HG02763 (cell line): ENCODE data around the gene ETV1.
"Not testable (repeated sequence)": the region's sequence is repeated elsewhere in the genome, so short reads cannot be mapped to it uniquely, and the experiment has no call there.

Source experiments
- ATAC-seq: cut with Tn5 transposase; IDR thresholded peaks from one replicate; pipeline ENCODE4 v1.9.1; 2021; ENCODE audit warnings: mild to moderate bottlenecking, moderate library complexity; ENCODE audit not compliant: unreplicated experiment

ETV1 gene

GRCh38 chr7:13933091-13933490, 56.4 kb downstream of the ETV1 start:
- no peak for ATAC-seq

DNA sequence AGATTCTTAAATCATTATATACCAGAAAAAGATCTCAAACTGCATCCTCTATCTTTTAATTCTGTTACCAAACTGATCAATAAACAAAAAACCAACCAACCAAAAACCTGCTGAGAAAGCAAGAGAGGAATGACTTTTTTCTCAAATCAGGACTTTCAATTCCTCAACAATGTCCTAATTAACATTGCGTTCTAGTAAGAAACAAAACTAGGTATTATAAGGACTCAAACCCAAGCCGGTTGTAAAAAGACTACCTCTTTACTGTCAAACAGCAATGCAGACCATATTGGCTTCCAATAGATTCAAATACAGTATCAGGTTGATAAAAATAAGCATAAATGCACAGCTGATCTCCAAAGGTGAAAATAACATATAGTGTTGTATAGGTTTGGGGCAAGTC, 57.3 kb downstream of the ETV1 start:
- no peak for ATAC-seq

DNA sequence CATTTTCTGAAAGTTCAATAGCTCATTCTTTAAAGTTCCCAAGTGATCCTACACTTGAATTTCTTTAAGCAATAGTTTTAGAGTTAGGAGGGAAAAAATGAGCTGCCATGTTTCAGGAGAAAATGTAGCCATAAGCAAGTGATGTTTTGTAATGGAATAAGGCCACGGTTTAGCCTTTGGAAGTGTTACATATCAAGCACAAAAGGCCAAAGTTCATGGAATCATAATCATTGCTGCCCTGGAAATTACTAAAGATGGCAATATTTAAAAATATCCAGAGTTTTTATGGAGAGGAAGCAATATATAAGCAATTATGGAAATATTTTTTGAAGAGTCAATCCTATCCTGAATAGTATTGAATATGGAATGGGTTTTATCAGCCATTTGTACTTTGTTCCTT, 68.4 kb downstream of the ETV1 start:
- ATAC-seq, result no peak

DNA sequence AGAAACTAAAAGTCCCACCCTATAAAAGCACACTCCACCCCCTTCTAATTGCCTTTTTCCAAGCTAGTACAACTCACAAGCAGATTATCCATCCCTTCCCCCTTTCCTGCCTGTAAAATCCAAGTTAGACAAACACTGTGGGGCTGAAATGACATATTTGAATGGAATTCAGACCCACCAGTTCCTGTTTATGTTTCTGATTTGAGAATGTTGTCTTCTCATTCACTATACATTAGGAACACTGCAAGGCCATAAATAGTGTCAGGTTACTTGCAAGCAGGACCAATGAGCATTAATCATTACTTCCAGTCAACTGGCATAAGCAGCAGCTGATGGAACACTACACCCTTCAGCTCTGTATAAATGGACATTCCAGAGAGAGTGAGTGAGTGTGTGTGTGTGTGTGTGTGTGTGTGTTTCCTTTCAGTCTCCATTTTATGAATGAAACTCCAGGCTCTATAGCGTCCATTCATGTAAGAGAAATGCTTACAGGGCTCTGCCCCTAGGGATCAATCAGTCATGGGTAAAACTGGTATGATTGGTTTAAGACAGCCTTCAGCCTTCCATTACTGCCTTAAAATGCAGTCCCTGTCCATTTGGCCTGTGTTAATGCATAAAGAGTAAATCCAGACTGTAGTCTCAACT, 69.3 kb downstream of the ETV1 start:
- ATAC-seq, result no peak

- not testable (repeated sequence) for ATAC-seq
Observed at GRCh38 chr7:13918333-13918732, 71.1 kb downstream of the ETV1 start.

DNA sequence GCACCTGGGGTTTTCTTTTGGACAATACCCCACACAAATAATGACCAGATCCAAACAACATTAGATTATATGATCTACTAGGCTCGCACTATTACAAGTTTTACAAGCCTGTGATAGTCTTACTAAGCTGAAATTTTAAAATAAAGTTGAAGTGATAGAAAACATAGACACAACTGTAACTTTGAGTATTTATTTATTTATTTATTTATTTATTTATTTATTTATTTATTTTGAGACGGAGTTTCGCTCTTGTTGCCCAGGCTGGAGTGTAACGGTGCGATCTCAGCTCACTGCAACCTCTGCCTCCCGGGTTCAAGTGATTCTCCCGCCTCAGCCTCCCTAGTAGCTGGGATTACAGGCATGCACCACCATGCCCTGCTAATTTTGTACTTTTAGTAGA, 72.4 kb downstream of the ETV1 start:
- not testable (repeated sequence) for ATAC-seq

DNA sequence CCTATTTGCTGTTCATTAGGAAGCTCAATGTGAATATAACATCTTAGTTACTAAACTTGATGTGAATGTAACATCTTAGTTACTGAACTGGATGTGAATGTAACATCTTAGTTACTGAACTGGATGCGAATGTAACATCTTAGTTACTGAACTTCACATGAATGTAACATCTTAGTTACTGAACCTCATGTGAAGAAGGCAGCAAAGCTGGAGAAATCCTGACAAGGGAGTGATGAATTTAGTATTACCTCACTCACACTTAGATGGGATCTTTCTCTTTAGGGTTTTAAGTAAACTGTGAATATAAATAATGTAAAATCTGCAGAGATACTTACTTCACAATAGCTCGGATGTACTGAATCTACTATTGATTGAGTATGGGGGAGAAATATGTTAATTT, 73.6 kb downstream of the ETV1 start:
- no peak for ATAC-seq

GRCh38 chr7:13912715-13913278, 76.7 kb downstream of the ETV1 start:
- no peak for ATAC-seq

DNA sequence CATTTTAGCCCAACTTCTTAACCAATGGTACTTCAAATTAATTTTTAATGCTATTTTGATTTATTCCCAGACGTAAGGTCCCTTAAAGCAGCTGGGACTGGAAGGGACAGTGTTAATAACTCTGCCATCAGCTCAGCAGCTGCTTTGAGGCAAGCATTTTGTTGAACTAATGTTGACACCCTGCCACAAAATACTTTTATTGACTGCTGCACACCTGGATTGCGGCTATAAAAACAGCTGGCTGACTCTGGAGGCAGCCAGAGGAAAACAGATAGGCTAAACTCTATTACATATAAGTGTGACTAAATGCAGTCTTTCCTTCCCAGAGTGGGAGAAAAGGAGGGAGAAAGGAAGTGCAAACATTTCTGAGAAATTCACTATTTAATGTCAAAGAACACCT, 77.6 kb downstream of the ETV1 start:
- no peak for ATAC-seq

DNA sequence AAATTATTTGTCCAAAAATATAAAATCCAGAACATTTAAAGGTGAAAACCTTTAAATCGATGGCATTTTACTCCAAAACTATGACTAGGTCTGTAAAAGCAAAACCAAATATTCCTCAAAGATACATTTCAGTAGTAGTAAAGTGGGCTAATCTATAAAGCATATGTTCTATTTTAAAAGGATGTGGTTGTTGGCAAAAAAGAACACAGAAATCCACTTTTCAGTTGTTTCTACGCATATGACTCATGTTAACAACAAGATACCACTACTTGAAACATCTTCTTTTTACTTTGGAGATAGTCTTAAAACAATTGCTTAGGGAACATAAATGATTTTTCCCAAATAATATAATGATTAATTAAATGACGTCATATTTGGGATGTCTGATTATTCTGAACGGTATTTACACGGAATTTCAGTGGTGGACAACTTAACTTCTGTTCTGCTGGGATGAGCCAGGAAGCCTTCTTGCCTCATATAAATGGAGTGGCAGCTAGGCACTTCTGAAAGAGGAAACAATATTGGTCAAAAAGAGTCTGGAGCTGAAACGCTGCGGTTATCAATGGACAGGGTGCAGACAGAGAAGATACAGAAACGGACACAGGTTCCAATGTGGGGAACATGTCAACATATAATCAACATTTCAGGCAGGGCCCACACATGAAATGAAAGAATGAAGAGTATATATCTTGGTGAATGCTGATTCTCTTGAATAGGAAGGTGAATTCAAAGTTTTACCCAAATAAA, 78.5 kb downstream of the ETV1 start:
- no peak for ATAC-seq

GRCh38 chr7:13908667-13909397, 80.6 kb downstream of the ETV1 start:
- no peak for ATAC-seq

- no peak for ATAC-seq
Observed at GRCh38 chr7:13907831-13908230, 81.6 kb downstream of the ETV1 start.

- no peak for ATAC-seq
Observed at GRCh38 chr7:13904689-13905088, 84.8 kb downstream of the ETV1 start.

GRCh38 chr7:13904007-13904406, 85.5 kb downstream of the ETV1 start:
- no peak for ATAC-seq

DNA sequence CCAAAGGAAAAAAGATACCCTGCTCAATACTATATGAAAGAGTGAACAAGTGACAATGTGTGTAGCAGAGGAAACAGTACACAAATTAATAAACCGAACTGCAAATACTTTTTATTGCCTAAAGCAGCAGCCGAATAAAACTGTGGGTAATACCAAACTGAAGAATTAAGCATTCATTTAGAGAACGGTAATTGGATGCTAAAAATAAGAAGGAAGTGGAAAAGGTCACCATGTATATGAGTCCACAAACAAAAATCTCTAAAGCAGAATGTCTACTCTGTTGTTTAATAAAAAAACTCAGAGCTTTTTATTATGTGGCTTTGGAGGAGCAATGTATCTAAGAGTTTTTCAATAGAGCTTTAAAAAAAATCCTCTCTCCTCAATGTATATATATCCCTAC, 87.9 kb downstream of the ETV1 start:
- no peak for ATAC-seq

GRCh38 chr7:13898957-13899670, 90.4 kb downstream of the ETV1 start:
- no peak for ATAC-seq

- no peak for ATAC-seq
Observed at GRCh38 chr7:13897819-13898218, 91.6 kb downstream of the ETV1 start.

DNA sequence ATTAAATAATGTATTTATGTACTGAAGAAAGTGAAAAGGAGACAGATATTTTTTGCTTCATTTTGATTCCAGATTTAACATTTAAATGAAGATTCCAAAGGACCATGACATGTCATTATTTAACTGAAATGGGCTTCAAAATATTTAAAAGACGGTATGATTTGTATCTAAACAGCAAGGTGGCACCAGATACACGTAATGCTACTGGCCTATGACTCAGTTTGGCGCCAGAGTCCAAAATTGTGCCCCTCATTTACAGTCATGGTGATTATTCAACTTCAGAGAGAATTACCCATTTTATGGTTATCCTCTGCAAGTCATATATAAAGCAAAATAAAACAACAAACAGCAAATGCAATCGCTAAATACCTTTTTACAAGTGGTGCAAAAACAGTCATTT, 94.5 kb downstream of the ETV1 start:
- no peak for ATAC-seq

GRCh38 chr7:13894377-13894776, 95.1 kb downstream of the ETV1 start:
- ATAC-seq, result no peak

GRCh38 chr7:13890793-13891192, 98.7 kb downstream of the ETV1 start:
- no peak for ATAC-seq

GRCh38 chr7:13886356-13886755, 103.1 kb downstream of the ETV1 start:
- ATAC-seq, result no peak
